GM12891 (cell line): ENCODE results near the gene FBXL7.

ENCODE experiments used
- DNase-seq: peaks from one replicate; pipeline ENCODE4 v3.0.0; 2011; ENCODE audit warnings: low spot score; ENCODE audit not compliant: insufficient read length
- FAIRE-seq: peaks from 2 replicates; lab custom pipeline; 2011; peaks lifted over from hg19 to GRCh38; lab: Jason Lieb, UNC
- PAX5 ChIP-seq: IDR thresholded peaks from 2 replicates; pipeline ENCODE4 v1.6.1; 2011; ENCODE audit warnings: low read length, moderate library complexity, mild to moderate bottlenecking; ENCODE audit not compliant: insufficient read depth, severe bottlenecking
- POLR2A ChIP-seq: IDR thresholded peaks from 2 replicates; pipeline ENCODE4 v1.6.1; 2011; ENCODE audit warnings: low read depth, low read length, control low read depth
- POLR2AphosphoS5 ChIP-seq: IDR thresholded peaks from 2 replicates; pipeline ENCODE4 v1.6.1; 2011; ENCODE audit warnings: low read depth, low read length, control low read depth
- POU2F2 ChIP-seq: IDR thresholded peaks from 2 replicates; pipeline ENCODE4 v1.6.1; 2011; ENCODE audit warnings: low read depth, mild to moderate bottlenecking, control low read depth, low read length, moderate library complexity
- SPI1 ChIP-seq: IDR thresholded peaks from 2 replicates; pipeline ENCODE4 v1.6.1; 2011; ENCODE audit warnings: low read depth, low read length, control low read depth
- TAF1 ChIP-seq: IDR thresholded peaks from 2 replicates; pipeline ENCODE4 v1.6.1; 2011; ENCODE audit warnings: low read depth, low read length, control low read depth

Gene FBXL7

GRCh38 chr5:15887093-15887492, 387.1 kb downstream of the FBXL7 start:
- no peak for DNase-seq
- FAIRE-seq = no peak
- TF ChIP-seq POLR2AphosphoS5 (no peak), TAF1 (no peak), PAX5 (no peak), POLR2A (no peak), SPI1 (no peak), POU2F2 (no peak)

DNA sequence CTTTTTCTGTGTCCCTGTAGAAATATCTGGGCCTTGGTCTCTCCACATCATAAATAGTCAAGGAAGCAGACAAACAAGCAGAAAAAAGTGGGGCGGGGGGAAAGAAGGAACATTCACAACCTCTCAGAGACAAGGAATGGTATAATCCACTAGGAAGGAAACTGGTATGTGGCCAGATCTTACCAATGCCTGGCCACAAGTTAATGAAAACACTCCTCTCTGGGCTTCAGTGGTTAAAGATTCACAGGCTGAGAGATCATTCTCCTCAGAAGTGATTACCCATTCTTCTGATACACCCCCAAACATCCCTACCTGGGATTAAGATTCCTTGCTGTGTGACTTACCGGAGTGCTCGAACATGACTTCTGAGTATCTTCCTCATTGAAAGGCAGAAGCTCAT, 389.0 kb downstream of the FBXL7 start:
- TF ChIP-seq POLR2AphosphoS5 (no peak), POLR2A (no peak), POU2F2 (no peak), SPI1 (no peak), TAF1 (no peak), PAX5 (no peak)
- DNase-seq (no peak), FAIRE-seq (no peak)

DNA sequence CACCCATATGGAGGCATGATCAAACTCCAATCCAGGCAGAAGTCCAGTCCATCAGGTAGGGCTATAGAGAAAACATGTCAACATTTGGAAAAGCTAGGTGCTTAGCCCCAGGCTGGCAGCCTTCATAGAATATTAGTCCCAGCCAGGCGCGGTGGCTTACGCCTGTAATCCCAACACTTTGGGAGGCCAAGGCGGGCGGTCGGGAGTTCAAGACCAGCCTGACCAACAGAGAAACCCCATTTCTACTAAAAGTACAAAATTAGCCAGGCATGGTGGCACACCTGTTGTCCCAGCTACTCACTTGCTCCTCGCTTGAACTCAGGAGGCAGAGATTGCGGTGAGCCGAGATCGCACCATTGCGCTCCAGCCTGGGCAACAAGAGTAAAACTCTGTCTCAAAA, 393.9 kb downstream of the FBXL7 start:
- FAIRE-seq = no peak
- TF ChIP-seq POU2F2 = no peak
- no peak for TF ChIP-seq SPI1
- no peak for TF ChIP-seq POLR2A
- TF ChIP-seq PAX5 = no peak
- no peak for TF ChIP-seq POLR2AphosphoS5
- no peak for TF ChIP-seq TAF1

GRCh38 chr5:15897656-15898055, 397.7 kb downstream of the FBXL7 start:
- no peak for FAIRE-seq
- TF ChIP-seq POLR2A (no peak), SPI1 (no peak), POU2F2 (no peak), PAX5 (no peak), TAF1 (no peak), POLR2AphosphoS5 (no peak)
- no peak for DNase-seq

More for the DNA sequence above, 393.9 kb downstream of the FBXL7 start:
- DNase-seq = no peak

DNA sequence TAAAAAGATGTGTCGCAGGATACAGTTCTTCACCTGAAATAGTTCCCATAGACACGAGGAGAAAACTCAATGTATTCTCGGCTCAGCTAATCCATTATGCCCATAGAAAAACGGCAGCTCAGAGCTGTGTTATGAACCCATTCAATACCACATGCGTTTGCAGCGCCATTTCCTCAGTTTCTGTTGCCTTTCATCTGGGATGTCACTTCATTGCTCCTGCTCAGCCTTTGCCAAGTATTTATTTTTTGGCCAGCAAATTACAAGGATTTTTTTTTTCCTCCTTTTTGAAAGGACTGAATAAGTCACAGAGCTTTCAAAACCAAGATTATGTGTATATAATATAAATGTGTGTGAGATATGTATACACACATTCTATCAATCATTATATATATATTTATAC, 398.7 kb downstream of the FBXL7 start:
- no peak for TF ChIP-seq POU2F2
- no peak for TF ChIP-seq PAX5
- no peak for TF ChIP-seq TAF1
- no peak for TF ChIP-seq SPI1
- TF ChIP-seq POLR2AphosphoS5 = no peak
- no peak for TF ChIP-seq POLR2A

DNA sequence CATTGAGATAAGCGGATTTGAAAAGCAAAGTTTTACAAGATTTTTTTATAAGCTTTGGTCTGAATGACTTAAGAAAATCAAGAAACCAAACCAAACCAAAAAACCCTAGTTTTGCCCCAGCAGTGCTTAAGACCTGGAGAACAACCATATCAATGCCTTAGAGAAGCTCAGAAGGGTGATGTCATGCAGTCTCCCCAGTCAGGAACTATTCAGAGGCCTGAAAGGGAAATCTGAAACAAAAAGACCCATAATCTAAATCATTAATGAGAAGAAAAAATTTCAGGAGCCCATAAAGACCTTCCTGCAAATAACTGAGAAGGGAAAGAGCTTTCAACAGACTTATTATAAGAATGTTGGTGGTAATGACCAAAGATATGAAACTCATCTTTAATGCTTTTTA, 399.5 kb downstream of the FBXL7 start:
- FAIRE-seq = no peak
- DNase-seq = no peak
- TF ChIP-seq POLR2AphosphoS5 (no peak), TAF1 (no peak), PAX5 (no peak), SPI1 (no peak), POU2F2 (no peak), POLR2A (no peak)

More for the DNA sequence above, 398.7 kb downstream of the FBXL7 start:
- no peak for FAIRE-seq
- no peak for DNase-seq

GRCh38 chr5:15901151-15901550, 401.2 kb downstream of the FBXL7 start:
- TF ChIP-seq TAF1 (no peak), POU2F2 (no peak)

DNA sequence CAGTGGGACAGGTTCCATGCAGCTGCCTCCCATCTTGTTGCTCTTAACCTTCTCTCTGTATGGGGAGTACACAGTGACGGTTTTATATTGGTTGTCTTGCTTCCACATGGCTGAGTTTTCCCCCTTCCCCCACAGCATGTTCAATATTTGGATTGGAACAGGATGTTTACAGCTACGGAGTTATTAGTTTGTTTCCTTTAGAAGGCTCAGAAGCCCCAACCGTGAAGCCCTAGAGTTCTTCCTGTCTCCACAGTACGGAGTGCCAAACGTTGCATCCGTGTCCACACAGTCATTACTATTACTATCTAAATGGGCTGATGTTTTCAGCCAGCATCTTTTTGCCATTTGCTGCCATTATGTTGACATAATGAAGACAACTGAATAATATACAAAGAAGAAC, 402.1 kb downstream of the FBXL7 start:
- DNase-seq = no peak
- FAIRE-seq = no peak
- TF ChIP-seq POLR2A (no peak), POLR2AphosphoS5 (no peak), TAF1 (no peak), SPI1 (no peak), PAX5 (no peak), POU2F2 (no peak)

More at GRCh38 chr5:15901151-15901550, 401.2 kb downstream of the FBXL7 start:
- FAIRE-seq = no peak
- DNase-seq = no peak

DNA sequence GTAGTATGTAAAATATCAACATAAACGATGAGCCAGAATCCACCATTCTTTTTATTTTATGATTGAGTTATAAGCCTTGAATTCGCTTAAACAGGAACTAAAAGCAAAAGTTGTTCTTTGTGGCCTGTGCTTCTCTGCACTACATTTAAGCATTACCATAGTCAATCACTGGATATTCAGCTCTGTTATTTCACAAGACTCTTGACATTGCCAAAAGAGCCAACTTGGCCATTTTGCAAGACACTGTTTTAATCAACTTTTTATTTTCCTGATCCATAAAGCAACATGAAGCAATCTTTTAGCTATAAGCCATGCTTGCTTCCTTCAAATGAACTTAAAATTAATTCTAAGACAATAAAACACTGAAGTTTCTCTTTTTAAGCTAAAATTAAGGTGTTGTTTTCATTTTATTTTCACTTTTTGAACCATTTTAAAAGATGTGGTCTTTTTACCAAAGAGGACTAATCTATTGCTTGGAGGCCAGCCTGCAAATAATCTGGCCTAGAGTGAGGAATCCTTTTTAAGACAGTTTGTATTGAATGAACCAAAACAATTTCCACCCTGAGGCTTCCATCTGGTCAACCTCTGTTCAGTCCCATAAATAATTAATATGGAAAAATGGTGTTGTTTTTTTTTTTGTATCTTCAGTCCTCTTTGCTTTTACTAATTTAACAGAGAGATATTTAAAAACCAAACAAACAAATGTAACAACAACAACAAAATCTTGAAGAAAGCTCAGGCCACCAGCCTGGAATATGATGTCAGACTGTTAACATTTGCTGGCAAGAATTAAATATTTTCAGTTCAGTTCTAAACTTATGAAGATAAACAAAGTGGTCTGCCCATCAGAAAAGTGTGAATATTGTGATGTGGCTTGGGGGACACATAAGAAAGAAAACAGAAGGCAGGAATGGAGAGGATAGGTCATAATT, 405.2 kb downstream of the FBXL7 start:
- TF ChIP-seq TAF1 (no peak), SPI1 (no peak), POU2F2 (no peak), POLR2AphosphoS5 (no peak), PAX5 (no peak), POLR2A (no peak)
- DNase-seq (no peak), FAIRE-seq (no peak)

GRCh38 chr5:15914638-15915037, 414.7 kb downstream of the FBXL7 start:
- TF ChIP-seq POU2F2 (no peak), POLR2AphosphoS5 (no peak), POLR2A (no peak), TAF1 (no peak), SPI1 (no peak), PAX5 (no peak)
- DNase-seq (no peak), FAIRE-seq (no peak)
